Measurements from ENCODE around the gene KRTAP22-1. TPM values are rescaled to one million over a fixed set of nuclear protein-coding genes. Genes with fewer than 3 reads are reported as not detected.

Gene KRTAP22-1
- total and polyA plus RNA-seq, 2 experiments from 2014 or later = not detected

GRCh38 chr21:30552782-30553181 is 48.1 kb upstream of the KRTAP22-1 start:
- TF ChIP-seq ETS1 (IDR thresholded peaks at IDR 0.05) (no peak), ZNF114 (CRISPR knock-in tag; IDR thresholded peaks at IDR 0.05) (no peak), ZNF462 (CRISPR knock-in tag; IDR thresholded peaks at IDR 0.05) (no peak), JUNB (IDR thresholded peaks at IDR 0.05; ENCODE audit: unreplicated experiment) (no peak), CREB1 (CRISPR knock-in tag; IDR thresholded peaks at IDR 0.05; ENCODE audit: low read depth) (no peak), ZNF331 (CRISPR knock-in tag; IDR thresholded peaks at IDR 0.05; ENCODE audit: low read depth) (no peak), POLR2AphosphoS5 (IDR thresholded peaks at IDR 0.05; ENCODE audit: low read depth) (no peak), EZH2 (IDR thresholded peaks at IDR 0.05; ENCODE audit: low read depth, unreplicated experiment) (no peak), STAT1 (IDR thresholded peaks at IDR 0.05; ENCODE audit: unreplicated experiment) (no peak), REST (IDR thresholded peaks at IDR 0.05; ENCODE audit: unreplicated experiment) (no peak), NANOG (IDR thresholded peaks at IDR 0.05; ENCODE audit: borderline replicate concordance) (no peak), EZH2phosphoT487 (IDR thresholded peaks at IDR 0.05; ENCODE audit: unreplicated experiment) (no peak), CTCF (conservative IDR thresholded peaks at IDR 0.05; ENCODE audit: low read depth in 2 of 2) (no peak)
- no peak overlapping the region for H3K27ac ChIP-seq (ENCODE audit: low read depth)
- no peak overlapping the region for H2AFZ ChIP-seq
- H3K4me1 ChIP-seq (ENCODE audit: insufficient read depth) = no peaks in the 10 kb centered on the region
- Mint-ChIP-seq H3K9me3 (no peaks in the 10 kb centered on the region; the same call in 2 of the 3 replicates), H3K27ac (no peak overlapping the region), H3K4me1 (no peaks in the 10 kb centered on the region), H3K27me3 (ENCODE audit: insufficient read depth, low read depth, poor library complexity) (no peaks in the 10 kb centered on the region), H3K4me3 (no peak overlapping the region), H3K36me3 (ENCODE audit: low read depth) (no peaks in the 10 kb centered on the region)
- H3K4me3 ChIP-seq = no peak overlapping the region
- H3K9me2 ChIP-seq (ENCODE audit: insufficient read depth) = peaks cover 5% of the 10 kb centered on the region; the same call in 1 of the 2 replicates
- no peak for DNase-seq (ENCODE audit: low spot score)
- H3F3A ChIP-seq (replicated peaks; ENCODE audit: low read depth) = no peaks in the 10 kb centered on the region
- H3K4me2 ChIP-seq = no peak overlapping the region
- no peak for ATAC-seq
- no peaks in the 10 kb centered on the region for H3K27me3 ChIP-seq (ENCODE audit: insufficient read depth)
- H4K20me1 ChIP-seq (replicated peaks; ENCODE audit: insufficient read depth) = no peaks in the 10 kb centered on the region
- no peaks in the 10 kb centered on the region for H3K36me3 ChIP-seq (ENCODE audit: insufficient read depth)
- no peaks in the 10 kb centered on the region for H3K79me2 ChIP-seq (replicated peaks; ENCODE audit: insufficient read depth)

Data from GM23338 (cell line).